NCI-H446 (cell line): ENCODE data around the gene SLC9A3.

ENCODE experiments used
- DNase-seq, 2 experiments: peaks; one replicate each; lab custom pipeline; 2025; lab: John Stamatoyannopoulos, UW

The SLC9A3 gene

GRCh38 chr5:429453-430188, 94.6 kb downstream of the SLC9A3 start:
- DNase-seq: peak in 1 of 2 experiments; percentile 57

GRCh38 chr5:428754-429452, 95.3 kb downstream of the SLC9A3 start:
- no peak for DNase-seq

DNA sequence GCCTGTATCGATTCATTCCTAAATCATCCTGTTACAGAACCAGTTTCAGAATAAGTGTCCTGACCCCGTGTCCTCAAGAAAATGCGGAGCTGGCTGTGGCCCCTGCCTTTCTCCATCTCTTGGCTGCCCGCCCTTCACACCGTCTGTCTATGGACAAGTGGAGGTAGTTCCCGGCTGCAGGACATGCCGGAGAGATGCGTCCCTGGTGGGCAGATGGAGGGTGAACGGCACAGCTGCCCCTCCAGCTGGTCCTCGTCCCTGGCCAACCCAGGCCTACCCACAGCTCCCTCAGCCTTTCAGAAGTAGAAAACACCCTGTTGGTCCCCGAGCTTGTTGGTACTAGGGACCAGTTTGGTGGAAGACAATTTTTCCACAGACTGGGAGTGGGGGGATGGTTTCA, 96.0 kb downstream of the SLC9A3 start:
- DNase-seq: peak in 1 of 2 experiments; percentile 63

DNA sequence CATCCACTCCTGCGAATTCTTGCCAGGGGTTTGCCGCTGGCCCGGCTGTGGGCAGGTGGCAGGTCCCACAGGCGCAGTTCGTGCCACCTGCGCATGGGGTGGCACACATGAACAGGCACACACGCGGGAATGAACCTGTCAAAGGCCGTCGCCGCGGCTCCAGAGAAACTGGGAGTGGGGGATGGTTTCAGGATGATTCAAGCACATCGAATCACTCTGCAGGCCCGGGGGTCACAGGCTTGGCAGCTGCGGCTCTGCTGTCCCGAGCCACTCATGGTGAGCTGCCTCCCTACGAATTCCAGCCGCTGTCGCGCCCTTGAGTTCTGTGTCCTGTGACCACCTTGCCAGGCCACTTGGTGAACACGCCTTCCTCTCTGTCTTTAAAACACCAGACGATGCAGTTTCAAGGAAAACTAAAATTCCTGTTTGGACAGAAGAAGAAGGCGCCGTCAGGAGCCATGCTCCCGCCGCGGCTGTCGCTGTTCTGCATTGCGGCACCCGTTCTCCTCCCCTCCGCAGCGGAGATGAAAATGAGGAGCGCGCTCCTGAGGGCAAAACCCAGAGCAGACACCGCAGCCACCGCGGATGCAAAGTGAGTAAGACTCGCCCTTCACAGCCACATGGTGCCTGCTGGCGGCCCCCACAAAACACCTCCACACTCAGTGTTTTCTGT, 96.7 kb downstream of the SLC9A3 start:
- DNase-seq: no peak

DNA sequence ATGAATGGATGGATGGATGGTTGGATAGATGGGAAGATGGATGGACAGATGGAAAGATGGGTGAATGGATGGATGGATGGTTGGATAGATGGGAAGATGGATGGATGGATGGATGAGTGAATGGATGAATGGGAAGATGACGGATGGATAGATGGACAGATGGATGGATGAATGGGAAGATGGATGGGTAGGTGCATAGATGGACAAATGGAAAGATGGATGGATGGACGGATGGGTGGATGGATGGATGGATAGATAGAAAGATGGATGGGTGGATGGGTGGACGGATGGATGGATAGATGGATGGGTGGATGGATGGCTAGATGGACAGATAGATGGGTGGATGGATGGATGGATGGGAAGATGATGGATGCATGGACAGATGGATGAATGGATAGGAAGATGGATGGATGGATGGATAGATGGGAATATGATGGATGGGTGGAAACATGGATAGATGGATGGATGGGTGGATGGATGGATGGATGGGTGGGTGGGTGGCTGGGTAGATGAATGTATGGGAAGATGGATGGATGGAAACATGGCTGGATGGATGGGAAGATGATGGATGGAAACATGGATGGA, 97.8 kb downstream of the SLC9A3 start:
- no peak for DNase-seq

DNA sequence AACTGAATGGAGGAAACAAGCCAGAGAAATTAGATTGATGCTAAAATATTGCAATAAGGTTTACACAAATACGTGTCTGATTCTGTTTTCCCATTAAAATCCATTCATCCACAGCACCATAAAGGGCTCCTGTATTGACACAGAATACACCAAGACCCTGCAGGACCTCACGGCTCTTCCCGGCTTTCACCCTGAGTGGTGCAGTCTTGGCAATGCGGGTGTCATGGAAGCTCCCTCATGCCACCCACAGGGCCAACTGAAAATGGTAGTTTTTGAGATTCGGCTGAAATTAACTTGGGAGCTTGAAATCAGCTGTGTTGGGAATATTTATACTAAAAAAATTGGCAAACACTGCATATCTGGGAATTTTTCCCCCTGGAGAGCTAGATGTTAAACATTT, 98.5 kb downstream of the SLC9A3 start:
- DNase-seq: peak in 1 of 2 experiments; percentile 49

DNA sequence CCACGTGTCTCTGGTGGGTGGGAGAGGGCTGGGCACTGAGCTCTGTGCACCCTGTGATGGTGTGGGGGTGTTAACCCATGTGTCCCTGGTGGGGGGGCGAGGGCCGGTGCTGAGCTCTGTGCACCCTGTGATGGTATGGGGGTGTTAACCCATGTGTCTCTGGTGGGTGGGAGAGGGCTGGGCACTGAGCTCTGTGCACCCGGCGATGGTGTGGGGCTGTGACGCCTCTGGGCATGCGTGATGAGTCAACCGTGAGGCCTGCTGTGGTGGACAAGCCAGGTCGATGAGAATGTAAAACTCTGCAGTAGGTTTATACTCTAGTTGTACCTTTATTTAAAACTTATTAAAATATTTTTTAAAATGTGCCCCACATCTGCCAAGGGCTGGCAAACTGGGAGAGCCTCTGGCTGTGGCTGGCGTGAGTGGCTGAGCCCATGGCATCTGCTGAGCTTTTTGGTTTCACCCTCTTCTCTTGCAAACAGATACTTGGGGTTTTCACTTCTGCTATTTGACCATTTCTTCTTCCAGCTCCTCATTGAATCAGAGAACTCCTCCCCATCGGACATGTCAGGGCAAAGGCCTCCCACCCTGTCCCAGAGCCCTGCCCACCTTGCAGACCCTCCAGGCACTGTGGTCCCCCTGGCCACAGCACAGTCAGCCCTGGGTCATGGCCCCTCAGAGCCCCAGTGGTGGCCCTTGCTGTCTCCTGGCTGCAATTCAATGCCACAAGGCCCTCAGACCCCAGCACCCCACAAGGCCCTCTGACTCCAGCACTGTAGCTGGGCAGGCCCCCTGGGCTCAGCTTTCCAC, 99.7 kb downstream of the SLC9A3 start:
- no peak for DNase-seq

DNA sequence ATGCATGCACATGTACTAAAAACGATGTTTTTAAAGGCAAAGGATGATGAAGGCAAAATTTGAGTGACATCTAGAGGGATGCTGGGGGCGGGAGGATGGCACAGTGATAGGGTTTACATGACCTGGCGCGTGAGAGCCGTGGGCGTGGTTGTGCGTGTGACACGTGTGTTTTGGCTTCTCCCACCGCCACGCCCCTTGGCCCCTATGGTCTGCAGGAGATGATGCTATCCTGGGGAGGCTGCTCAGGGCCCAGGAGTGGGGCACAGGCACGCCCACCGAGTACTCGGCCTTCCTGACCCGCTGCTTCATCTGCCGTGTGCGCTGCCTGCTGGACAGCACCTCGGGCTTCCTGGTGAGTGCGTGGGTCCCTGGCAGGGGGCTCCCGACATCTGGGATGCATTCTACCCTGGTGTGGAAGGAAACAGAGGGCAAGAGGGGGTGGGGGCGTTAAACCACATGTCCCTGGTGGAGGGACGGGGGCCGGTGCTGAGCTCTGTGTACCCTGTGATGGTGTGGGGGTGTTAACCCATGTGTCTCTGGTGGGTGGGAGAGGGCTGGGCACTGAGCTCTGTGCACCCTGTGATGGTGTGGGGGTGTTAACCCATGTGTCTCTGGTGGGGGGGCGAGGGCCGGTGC, 100.5 kb downstream of the SLC9A3 start:
- DNase-seq: no peak

DNA sequence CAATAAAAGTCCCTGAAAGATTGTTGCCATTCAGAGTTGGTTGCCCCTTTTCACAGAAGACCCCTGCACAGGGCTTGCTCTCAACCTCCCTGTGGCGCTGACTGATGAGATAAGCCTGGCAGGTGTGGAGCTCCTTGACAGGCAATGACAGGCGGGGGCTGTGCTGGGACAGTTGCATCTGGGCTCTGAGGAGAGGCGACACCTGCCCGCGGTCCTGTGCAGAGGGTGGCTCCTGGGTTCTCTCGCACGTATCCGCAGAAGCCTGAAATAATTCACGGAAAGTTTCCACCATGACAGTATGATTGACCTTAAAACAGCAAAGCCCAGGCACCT, 101.0 kb downstream of the SLC9A3 start:
- no peak for DNase-seq

GRCh38 chr5:422323-423232, 101.7 kb downstream of the SLC9A3 start:
- no peak for DNase-seq

DNA sequence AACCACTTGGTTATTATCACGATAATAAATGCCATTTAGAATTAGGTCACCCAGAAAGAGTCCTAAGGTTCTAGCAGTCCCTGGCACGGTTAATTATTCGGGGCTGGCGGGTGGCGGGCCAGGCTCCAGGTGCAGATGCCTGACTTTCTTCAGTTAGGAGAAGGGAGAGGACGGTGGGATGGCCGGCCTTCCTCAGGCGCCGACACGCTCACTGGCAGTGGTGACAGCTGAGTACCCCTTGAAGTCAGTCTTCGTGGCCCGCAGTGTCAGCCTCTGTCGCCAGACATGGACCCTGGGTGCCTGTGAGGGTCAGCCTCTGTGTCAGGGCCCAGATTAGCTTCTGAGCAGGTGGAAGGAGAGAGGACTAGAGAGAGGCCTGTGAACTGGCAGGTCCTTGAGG, 102.3 kb downstream of the SLC9A3 start:
- DNase-seq: no peak

DNA sequence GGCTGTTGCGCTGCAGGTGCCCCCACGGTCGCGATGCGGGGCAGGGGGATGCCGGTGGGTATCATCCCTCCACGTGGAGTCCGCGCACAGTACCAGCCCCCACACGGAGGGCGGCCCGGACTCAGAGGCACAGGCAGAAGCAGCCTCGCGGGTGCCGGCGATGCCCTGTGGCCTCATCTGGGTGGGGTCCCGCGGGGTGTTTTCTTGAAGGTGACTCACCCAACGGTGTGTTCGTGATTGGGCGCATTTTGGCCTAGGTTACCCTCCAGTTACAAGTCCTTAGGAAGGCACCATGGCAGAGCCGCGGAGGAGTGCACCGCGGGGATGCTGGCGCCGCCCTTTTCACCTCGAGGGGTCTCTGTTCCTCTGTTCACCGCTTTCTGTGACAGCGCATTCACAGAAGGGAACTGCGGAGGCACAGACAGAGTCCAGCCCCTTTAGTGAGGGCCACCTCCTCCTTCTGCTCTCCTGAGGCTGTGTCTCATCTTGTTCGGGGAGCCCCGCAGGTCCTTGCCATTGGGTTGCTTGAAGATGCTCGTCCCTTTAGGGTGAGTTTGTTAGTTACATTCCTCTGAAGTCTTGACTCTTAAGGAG, 102.9 kb downstream of the SLC9A3 start:
- DNase-seq: no peak

DNA sequence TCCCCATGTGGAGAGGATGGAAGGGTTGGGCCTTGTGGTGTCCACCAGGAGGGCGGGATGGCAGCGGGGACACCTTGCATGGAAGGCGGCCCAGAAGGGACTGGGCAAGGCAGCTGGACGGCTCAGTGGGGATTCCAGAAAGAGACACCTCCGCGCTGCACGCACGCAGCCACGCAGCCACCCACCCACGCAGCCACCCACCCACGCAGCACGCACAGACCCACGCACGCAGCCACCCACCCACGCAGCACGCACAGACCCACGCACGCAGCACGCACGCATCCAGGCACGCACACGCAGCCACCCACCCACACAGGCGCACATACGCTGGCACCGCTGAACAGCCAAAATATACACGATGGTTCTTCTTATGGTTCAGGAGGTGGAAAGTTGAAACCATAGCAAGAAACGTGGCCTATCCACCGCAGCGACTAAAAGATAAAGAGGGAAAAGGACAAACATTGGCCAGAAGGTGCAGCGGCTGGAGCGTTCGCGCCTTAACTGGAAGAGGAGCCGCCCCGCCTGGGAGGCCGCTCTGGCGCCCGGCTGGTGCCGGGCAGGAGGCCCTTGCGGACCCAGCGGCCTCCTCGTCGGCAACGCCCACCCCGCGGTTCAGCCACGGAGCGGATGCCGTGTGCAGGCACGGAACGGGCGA, 103.5 kb downstream of the SLC9A3 start:
- no peak for DNase-seq
